Loucy (cell line): ENCODE results near the gene USP31.

Source experiments
- H2AFZ ChIP-seq: fragments of 200-600 bp; sonication (generic); 2 replicates; pipeline ENCODE4 v1.6.0; 2016; ENCODE audit warnings: antibody characterized with exemption, mild to moderate bottlenecking, low read length, moderate library complexity
- H3F3A ChIP-seq: fragments of 200-600 bp; 2 replicates; pipeline ENCODE4 v1.6.0; 2016; ENCODE audit warnings: antibody characterized with exemption, low read depth, mild to moderate bottlenecking
- H3K27me3 ChIP-seq: fragments of 200-600 bp; sonication (generic); 2 replicates; pipeline ENCODE4 v1.6.1; 2014; ENCODE audit warnings: low read length, mild to moderate bottlenecking; ENCODE audit not compliant: insufficient read depth, poor library complexity, severe bottlenecking
- H3K36me3 ChIP-seq: fragments of 200-600 bp; sonication (generic); 2 replicates; pipeline ENCODE4 v1.6.1; 2016; ENCODE audit warnings: low read length; ENCODE audit not compliant: insufficient read depth
- H3K4me1 ChIP-seq: fragments of 200-600 bp; sonication (generic); 2 replicates; pipeline ENCODE4 v1.5.1; 2014; ENCODE audit warnings: low read length, mild to moderate bottlenecking; ENCODE audit not compliant: insufficient read depth, poor library complexity, severe bottlenecking
- H3K4me2 ChIP-seq: fragments of 200-600 bp; sonication (generic); 2 replicates; pipeline ENCODE4 v1.6.0; 2014; ENCODE audit warnings: antibody characterized with exemption, low read length, low read depth, mild to moderate bottlenecking; ENCODE audit not compliant: poor library complexity, severe bottlenecking
- H3K4me3 ChIP-seq: fragments of 200-600 bp; sonication (generic); 2 replicates; pipeline ENCODE4 v1.5.1; 2014; ENCODE audit warnings: low read length, mild to moderate bottlenecking, mixed read lengths; ENCODE audit not compliant: poor library complexity, severe bottlenecking
- H3K79me2 ChIP-seq: fragments of 200-600 bp; sonication (generic); 2 replicates; pipeline ENCODE4 v1.6.1; 2014; ENCODE audit warnings: low read length; ENCODE audit not compliant: insufficient read depth
- H3K9ac ChIP-seq: fragments of 200-600 bp; sonication (generic); 2 replicates; pipeline ENCODE4 v1.6.0; 2014; ENCODE audit warnings: mild to moderate bottlenecking, low read depth, low read length, moderate library complexity; ENCODE audit not compliant: poor library complexity, severe bottlenecking
- H3K9me2 ChIP-seq: fragments of 200-600 bp; sonication (generic); replicated peaks from 2 replicates; pipeline ENCODE4 v1.6.1; 2016; ENCODE audit warnings: low read depth, low read length, mixed read lengths
- H3K9me3 ChIP-seq: fragments of 200-600 bp; sonication (generic); 2 replicates; pipeline ENCODE4 v1.6.1; 2014; ENCODE audit warnings: mild to moderate bottlenecking, antibody characterized with exemption, low read length, low read depth; ENCODE audit not compliant: insufficient read depth
- H4K20me1 ChIP-seq: fragments of 200-600 bp; sonication (generic); 2 replicates; pipeline ENCODE4 v1.6.0; 2014; ENCODE audit warnings: antibody characterized with exemption, low read length, mild to moderate bottlenecking; ENCODE audit not compliant: insufficient read depth, poor library complexity, severe bottlenecking
- EZH2phosphoT487 ChIP-seq: fragments of 200-600 bp; IDR thresholded peaks from 2 replicates; pipeline ENCODE4 v1.6.1; 2018; ENCODE audit warnings: antibody characterized with exemption, mild to moderate bottlenecking, moderate library complexity, borderline replicate concordance
- TF ChIP-seq, protein P1 (sequence below): fragments of 200-600 bp; sonication (generic); conservative IDR thresholded peaks from 2 replicates; pipeline ENCODE4 v1.5.1; 2014; ENCODE audit warnings: mild to moderate bottlenecking, antibody characterized with exemption, low read length

Gene USP31

DNA sequence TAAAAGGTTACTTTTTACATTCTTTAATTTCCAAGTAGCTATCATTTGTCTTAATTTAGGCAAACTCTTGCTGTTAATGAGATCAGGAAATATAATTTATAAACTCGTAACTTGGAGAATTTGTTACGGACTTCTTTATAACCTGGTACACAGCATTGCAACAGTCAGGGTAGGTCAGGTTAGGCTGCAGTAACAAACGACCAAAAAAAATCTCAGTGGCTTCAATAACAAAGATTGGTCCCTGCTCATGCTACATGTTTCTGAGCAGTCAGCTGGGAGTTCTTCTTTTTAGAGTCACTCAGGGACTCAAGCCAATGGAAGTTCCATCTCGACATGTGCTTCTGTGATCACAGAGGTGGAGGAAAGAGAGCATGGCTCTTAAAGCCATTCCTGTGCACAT, 110.1 kb downstream of the USP31 start:
- Histone ChIP-seq H3K36me3 (no peaks in the 10 kb centered on the region), H3K4me1 (no peaks in the 10 kb centered on the region), H2AFZ (no peak overlapping the region), H3K9ac (no peak overlapping the region), H4K20me1 (no peaks in the 10 kb centered on the region), H3K4me2 (no peak overlapping the region), H3K27me3 (no peaks in the 10 kb centered on the region), H3K4me3 (no peak overlapping the region), H3K79me2 (no peaks in the 10 kb centered on the region), H3K9me2 (no peaks in the 10 kb centered on the region), H3F3A (no peaks in the 10 kb centered on the region), H3K9me3 (no peaks in the 10 kb centered on the region)
- TF ChIP-seq EZH2phosphoT487 = no peak
- TF ChIP-seq, protein P1, sequence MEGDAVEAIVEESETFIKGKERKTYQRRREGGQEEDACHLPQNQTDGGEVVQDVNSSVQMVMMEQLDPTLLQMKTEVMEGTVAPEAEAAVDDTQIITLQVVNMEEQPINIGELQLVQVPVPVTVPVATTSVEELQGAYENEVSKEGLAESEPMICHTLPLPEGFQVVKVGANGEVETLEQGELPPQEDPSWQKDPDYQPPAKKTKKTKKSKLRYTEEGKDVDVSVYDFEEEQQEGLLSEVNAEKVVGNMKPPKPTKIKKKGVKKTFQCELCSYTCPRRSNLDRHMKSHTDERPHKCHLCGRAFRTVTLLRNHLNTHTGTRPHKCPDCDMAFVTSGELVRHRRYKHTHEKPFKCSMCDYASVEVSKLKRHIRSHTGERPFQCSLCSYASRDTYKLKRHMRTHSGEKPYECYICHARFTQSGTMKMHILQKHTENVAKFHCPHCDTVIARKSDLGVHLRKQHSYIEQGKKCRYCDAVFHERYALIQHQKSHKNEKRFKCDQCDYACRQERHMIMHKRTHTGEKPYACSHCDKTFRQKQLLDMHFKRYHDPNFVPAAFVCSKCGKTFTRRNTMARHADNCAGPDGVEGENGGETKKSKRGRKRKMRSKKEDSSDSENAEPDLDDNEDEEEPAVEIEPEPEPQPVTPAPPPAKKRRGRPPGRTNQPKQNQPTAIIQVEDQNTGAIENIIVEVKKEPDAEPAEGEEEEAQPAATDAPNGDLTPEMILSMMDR = no peak

DNA sequence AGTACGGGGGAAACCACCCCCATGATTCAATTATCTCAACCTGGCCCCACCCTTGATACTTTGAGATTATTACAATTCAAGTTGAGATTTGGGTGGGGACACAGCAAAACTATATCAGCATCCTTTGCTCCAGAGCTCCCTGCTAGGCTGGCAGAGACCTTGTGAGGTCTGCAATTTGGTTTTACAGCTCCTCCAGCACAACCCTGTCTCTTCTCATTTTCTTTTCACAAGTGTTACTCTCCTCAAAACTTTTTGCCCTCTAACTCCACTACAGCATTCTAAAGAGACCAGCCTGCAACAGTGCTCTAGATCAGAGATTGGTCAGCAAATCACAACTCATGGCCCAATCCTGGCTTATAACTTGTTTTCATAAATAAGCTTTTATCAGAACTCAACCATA, 114.0 kb downstream of the USP31 start:
- H3K36me3 ChIP-seq = no peaks in the 10 kb centered on the region
- no peak overlapping the region for H3K4me2 ChIP-seq
- H3K9me3 ChIP-seq = no peaks in the 10 kb centered on the region; the same call in 1 of the 2 replicates
- H4K20me1 ChIP-seq = no peaks in the 10 kb centered on the region
- no peak for TF ChIP-seq EZH2phosphoT487
- TF ChIP-seq, protein P1 = no peak
- H2AFZ ChIP-seq = no peak overlapping the region
- H3K9ac ChIP-seq = no peak overlapping the region
- H3K4me1 ChIP-seq = no peaks in the 10 kb centered on the region
- no peaks in the 10 kb centered on the region for H3K9me2 ChIP-seq
- no peaks in the 10 kb centered on the region for H3K27me3 ChIP-seq
- no peaks in the 10 kb centered on the region for H3F3A ChIP-seq
- H3K4me3 ChIP-seq = no peak overlapping the region
- no peaks in the 10 kb centered on the region for H3K79me2 ChIP-seq

DNA sequence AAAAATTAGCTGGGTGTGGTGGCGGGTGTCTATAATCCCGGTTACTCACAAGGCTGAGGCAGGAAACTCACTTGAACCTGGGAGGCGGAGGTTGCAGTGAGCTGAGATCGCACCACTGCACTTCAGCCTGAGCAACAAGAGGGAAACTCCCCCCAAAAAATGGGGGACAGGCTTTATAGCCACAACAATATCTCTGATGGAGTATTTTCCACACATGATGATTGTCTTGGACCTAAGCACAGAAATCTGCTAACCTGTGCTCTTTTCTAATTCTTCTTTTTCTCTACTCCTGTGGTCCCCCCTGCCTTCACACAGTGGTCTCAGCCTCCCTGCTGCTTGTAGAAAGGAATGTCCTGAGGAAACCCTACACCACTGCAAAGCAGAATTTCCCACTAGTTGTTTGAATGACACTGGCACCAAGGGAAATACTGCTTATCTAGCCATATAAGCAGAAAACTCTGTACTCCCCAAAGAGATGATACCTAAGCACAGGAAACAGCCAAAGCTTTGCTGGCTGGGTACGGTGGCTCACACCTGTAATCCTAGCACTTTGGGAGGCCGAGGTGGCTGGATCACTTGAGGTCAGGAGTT, 117.6 kb downstream of the USP31 start:
- no peaks in the 10 kb centered on the region for H3K4me1 ChIP-seq
- no peaks in the 10 kb centered on the region for H3K27me3 ChIP-seq
- H3K4me3 ChIP-seq = no peak overlapping the region
- TF ChIP-seq EZH2phosphoT487 = no peak
- TF ChIP-seq, protein P1 = no peak
- no peak overlapping the region for H2AFZ ChIP-seq
- no peak overlapping the region for H3K9ac ChIP-seq
- H3K36me3 ChIP-seq = no peaks in the 10 kb centered on the region
- no peaks in the 10 kb centered on the region for H4K20me1 ChIP-seq
- no peak overlapping the region for H3K4me2 ChIP-seq
- no peaks in the 10 kb centered on the region for H3K9me2 ChIP-seq
- no peaks in the 10 kb centered on the region for H3F3A ChIP-seq
- H3K9me3 ChIP-seq = no peaks in the 10 kb centered on the region; the same call in 1 of the 2 replicates
- H3K79me2 ChIP-seq = no peaks in the 10 kb centered on the region
